RPMI8226 (cell line): ENCODE data around the gene ACAD10.
A peak's percentile ranks its signal among the peaks of the same experiment; 100 is the strongest.
"Not testable (repeated sequence)": the region's sequence is repeated elsewhere in the genome, so short reads cannot be mapped to it uniquely, and the experiment has no call there.

ENCODE experiments used
- DNase-seq: peaks from one replicate; pipeline ENCODE4 v3.0.0-alpha.2; 2015

ACAD10 gene

GRCh38 chr12:111687952-111688351, 2.1 kb downstream of the ACAD10 start:
- no peak for DNase-seq

GRCh38 chr12:111691262-111691661, 5.4 kb downstream of the ACAD10 start:
- no peak for DNase-seq

- peak; percentile 6 for DNase-seq
Observed at GRCh38 chr12:111692575-111693210, 6.8 kb downstream of the ACAD10 start.

- DNase-seq: no peak
Observed at GRCh38 chr12:111693818-111694217, 8.0 kb downstream of the ACAD10 start.

GRCh38 chr12:111699962-111700361, 14.1 kb downstream of the ACAD10 start:
- DNase-seq: no peak

GRCh38 chr12:111705672-111706071, 19.8 kb downstream of the ACAD10 start:
- no peak for DNase-seq

GRCh38 chr12:111706145-111706544, 20.3 kb downstream of the ACAD10 start:
- DNase-seq: no peak

GRCh38 chr12:111715279-111715678, 29.4 kb downstream of the ACAD10 start:
- DNase-seq: no peak

- DNase-seq: not testable (repeated sequence)
Observed at GRCh38 chr12:111719316-111719715, 33.5 kb downstream of the ACAD10 start.

GRCh38 chr12:111720457-111720856, 34.6 kb downstream of the ACAD10 start:
- no peak for DNase-seq

GRCh38 chr12:111723646-111724360, 38.0 kb downstream of the ACAD10 start:
- not testable (repeated sequence) for DNase-seq

- no peak for DNase-seq
Observed at GRCh38 chr12:111728795-111729194, 42.9 kb downstream of the ACAD10 start.

GRCh38 chr12:111730420-111730819, 44.6 kb downstream of the ACAD10 start:
- no peak for DNase-seq

GRCh38 chr12:111732786-111733185, 46.9 kb downstream of the ACAD10 start:
- DNase-seq: no peak

GRCh38 chr12:111733340-111733915, 47.6 kb downstream of the ACAD10 start:
- DNase-seq: no peak

GRCh38 chr12:111739524-111739923, 53.7 kb downstream of the ACAD10 start:
- DNase-seq: not testable (repeated sequence)

- DNase-seq: no peak
Observed at GRCh38 chr12:111741235-111741812, 55.5 kb downstream of the ACAD10 start.

GRCh38 chr12:111745211-111745610, 59.4 kb downstream of the ACAD10 start:
- DNase-seq: no peak

- no peak for DNase-seq
Observed at GRCh38 chr12:111747333-111747732, 61.5 kb downstream of the ACAD10 start.

GRCh38 chr12:111748151-111748672, 62.4 kb downstream of the ACAD10 start:
- DNase-seq: no peak

- DNase-seq: no peak
Observed at GRCh38 chr12:111748867-111749266, 63.0 kb downstream of the ACAD10 start.

GRCh38 chr12:111749391-111749790, 63.5 kb downstream of the ACAD10 start:
- no peak for DNase-seq

- no peak for DNase-seq
Observed at GRCh38 chr12:111753144-111753881, 67.5 kb downstream of the ACAD10 start.
